CD14-positive monocyte (primary cell): Measurements from ENCODE around the gene EFCAB12. TPM values are rescaled to one million over a fixed set of nuclear protein-coding genes. Genes with fewer than 3 reads are reported as not detected.
A peak's percentile ranks its signal among the peaks of the same experiment; 100 is the strongest.
"Not testable (repeated sequence)": the region's sequence is repeated elsewhere in the genome, so short reads cannot be mapped to it uniquely, and the experiment has no call there.

ENCODE experiments used
- DNase-seq, 3 donors: peaks; one replicate each; pipeline ENCODE4 v3.0.0-alpha.2; 2011 to 2022
- H2AFZ ChIP-seq: 2 replicates; pipeline ENCODE4 v1.6.0; 2012; ENCODE audit warnings: mild to moderate bottlenecking, low read depth, low read length, inconsistent platforms; ENCODE audit not compliant: insufficient read depth, poor library complexity, severe bottlenecking
- H3K27ac ChIP-seq, 2 donors: 1 replicate in 1 of 2; 2 replicates in 1 of 2; pipeline ENCODE4 v1.5.1; 2012 to 2013; ENCODE audit warnings: low read length in 2 of 2, control low read depth in 1 of 2, inconsistent platforms in 1 of 2, low read depth in 1 of 2, mild to moderate bottlenecking in 1 of 2
- H3K27me3 ChIP-seq, 2 donors: one replicate each; pipeline versions ENCODE4 v1.6.0 to v1.6.1; 2011 to 2013; ENCODE audit warnings: low read length in 2 of 2; ENCODE audit not compliant: control insufficient read depth in 2 of 2, insufficient read depth in 2 of 2
- H3K36me3 ChIP-seq, 2 donors: replicated peaks in 1 of 2; 1 replicate in 1 of 2; 2 replicates in 1 of 2; pipeline versions ENCODE4 v1.5.1 to v1.6.1; 2012 to 2013; ENCODE audit warnings: low read length in 2 of 2, control low read depth in 1 of 2, inconsistent platforms in 1 of 2, mild to moderate bottlenecking in 1 of 2; ENCODE audit not compliant: insufficient read depth in 2 of 2, control insufficient read depth in 1 of 2
- H3K4me1 ChIP-seq, 2 donors: 1 replicate in 1 of 2; 2 replicates in 1 of 2; pipeline versions ENCODE4 v1.5.1 to v1.6.1; 2012 to 2013; ENCODE audit warnings: low read length in 2 of 2, control low read depth in 1 of 2, inconsistent platforms in 1 of 2, mild to moderate bottlenecking in 1 of 2, moderate library complexity in 1 of 2; ENCODE audit not compliant: insufficient read depth in 2 of 2, control insufficient read depth in 1 of 2
- H3K4me2 ChIP-seq: replicated peaks from 2 replicates; pipeline ENCODE3; 2012; ENCODE audit warnings: low read length, moderate library complexity, mild to moderate bottlenecking; ENCODE audit not compliant: poor library complexity, severe bottlenecking; ENCODE audit errors: extremely low read depth
- H3K4me3 ChIP-seq, 3 experiments: fragments of 200-600 bp in 1 of 3; sonication (generic) in 1 of 3; replicated peaks in 1 of 3; 1 replicate in 2 of 3; 2 replicates in 1 of 3; pipeline ENCODE4 v1.5.1; 2011 to 2013; ENCODE audit warnings: low read length in 3 of 3, mild to moderate bottlenecking in 3 of 3, control low read depth in 2 of 3, low read depth in 2 of 3, inconsistent platforms in 1 of 3, moderate library complexity in 1 of 3
- H3K79me2 ChIP-seq: 2 replicates; pipeline ENCODE4 v1.6.0; 2012; ENCODE audit warnings: mild to moderate bottlenecking, control low read depth, inconsistent platforms, low read length, moderate library complexity; ENCODE audit not compliant: insufficient read depth
- H3K9ac ChIP-seq: 2 replicates; pipeline ENCODE4 v1.6.0; 2017; ENCODE audit warnings: low read length, mild to moderate bottlenecking; ENCODE audit not compliant: insufficient read depth, poor library complexity, severe bottlenecking
- H3K9me3 ChIP-seq, 2 donors: replicated peaks in 1 of 2; 1 replicate in 1 of 2; 2 replicates in 1 of 2; pipeline versions ENCODE4 v1.5.1 to v1.6.1; 2012 to 2013; ENCODE audit warnings: low read length in 2 of 2, control low read depth in 1 of 2; ENCODE audit not compliant: control insufficient read depth in 1 of 2, insufficient read depth in 1 of 2
- H4K20me1 ChIP-seq: 2 replicates; pipeline ENCODE4 v1.6.0; 2012; ENCODE audit warnings: mild to moderate bottlenecking, low read length, control low read depth, moderate library complexity; ENCODE audit not compliant: insufficient read depth
- H3K27ac Mint-ChIP-seq, 7 donors: one replicate each; pipeline ENCODE4 v1.8.0; 2020; ENCODE audit warnings: mild to moderate bottlenecking in 7 of 7, mixed read lengths in 7 of 7, moderate library complexity in 6 of 7, inconsistent platforms in 2 of 7
- H3K27me3 Mint-ChIP-seq, 3 donors: one replicate each; pipeline ENCODE4 v1.8.0; 2021 to 2022; ENCODE audit warnings: low read depth in 3 of 3, mild to moderate bottlenecking in 3 of 3, mixed read lengths in 3 of 3, moderate library complexity in 3 of 3, inconsistent platforms in 1 of 3
- H3K36me3 Mint-ChIP-seq, 2 donors: one replicate each; pipeline ENCODE4 v1.8.0; 2020; ENCODE audit warnings: mixed read lengths in 2 of 2, inconsistent platforms in 1 of 2, mild to moderate bottlenecking in 1 of 2
- H3K4me1 Mint-ChIP-seq: one replicate; pipeline ENCODE4 v1.8.0; 2020; ENCODE audit warnings: mild to moderate bottlenecking, mixed read lengths
- H3K4me3 Mint-ChIP-seq, 2 donors: one replicate each; pipeline ENCODE4 v1.8.0; 2020; ENCODE audit warnings: mild to moderate bottlenecking in 2 of 2, mixed read lengths in 2 of 2, moderate library complexity in 1 of 2
- H3K9me3 Mint-ChIP-seq, 7 donors: one replicate each; pipeline ENCODE4 v1.8.0; 2020 to 2022; ENCODE audit warnings: mixed read lengths in 7 of 7, mild to moderate bottlenecking in 6 of 7, moderate library complexity in 6 of 7, inconsistent platforms in 2 of 7
- WGBS: methylation state at CpG from one replicate; pipeline ENCODE4 v1.1.5; 2013; ENCODE audit warnings: missing lambda C conversion rate; ENCODE audit not compliant: insufficient coverage; 5-methylcytosine and 5-hydroxymethylcytosine counted together
- intact Hi-C, 2 donors: fragments of 100-400 bp; cut with micrococcal nuclease; formaldehyde crosslinking; loops; one replicate each; pipeline versions ENCODE4 v1.15.0 to v1.15.1; 2023
- polyA plus RNA-seq, 3 donors: library from polyadenylated mRNA; depleted of rRNA in 1 of 3; unstranded in 2 of 3; stranded (reverse) in 1 of 3; fragments of 300-500 nt in 2 of 3; fragments of >200 nt in 1 of 3; fragmentation: Illumina TruSeq in 2 of 3; gene quantifications; 1 replicate in 2 of 3; 2 replicates in 1 of 3; pipeline ENCODE4 v1.2.3, GENCODE V29; 2012 to 2021
- TF ChIP-seq, protein P1 (sequence below): fragments of 200-600 bp; IDR thresholded peaks from one replicate; pipeline ENCODE4 v1.8.0; 2022; ENCODE audit warnings: antibody characterized with exemption, mild to moderate bottlenecking

Gene EFCAB12
- polyA plus RNA-seq, 3 donors, result 0.35 TPM; not detected in 2

- Histone ChIP-seq H3K27me3 (no peaks in the 10 kb centered on the region), H3K9ac (peak overlapping the region; percentile 81)
- intact Hi-C loops, result no loop called here
Observed at GRCh38 chr3:129398803-129399144, 29.7 kb downstream of the EFCAB12 start.

DNA sequence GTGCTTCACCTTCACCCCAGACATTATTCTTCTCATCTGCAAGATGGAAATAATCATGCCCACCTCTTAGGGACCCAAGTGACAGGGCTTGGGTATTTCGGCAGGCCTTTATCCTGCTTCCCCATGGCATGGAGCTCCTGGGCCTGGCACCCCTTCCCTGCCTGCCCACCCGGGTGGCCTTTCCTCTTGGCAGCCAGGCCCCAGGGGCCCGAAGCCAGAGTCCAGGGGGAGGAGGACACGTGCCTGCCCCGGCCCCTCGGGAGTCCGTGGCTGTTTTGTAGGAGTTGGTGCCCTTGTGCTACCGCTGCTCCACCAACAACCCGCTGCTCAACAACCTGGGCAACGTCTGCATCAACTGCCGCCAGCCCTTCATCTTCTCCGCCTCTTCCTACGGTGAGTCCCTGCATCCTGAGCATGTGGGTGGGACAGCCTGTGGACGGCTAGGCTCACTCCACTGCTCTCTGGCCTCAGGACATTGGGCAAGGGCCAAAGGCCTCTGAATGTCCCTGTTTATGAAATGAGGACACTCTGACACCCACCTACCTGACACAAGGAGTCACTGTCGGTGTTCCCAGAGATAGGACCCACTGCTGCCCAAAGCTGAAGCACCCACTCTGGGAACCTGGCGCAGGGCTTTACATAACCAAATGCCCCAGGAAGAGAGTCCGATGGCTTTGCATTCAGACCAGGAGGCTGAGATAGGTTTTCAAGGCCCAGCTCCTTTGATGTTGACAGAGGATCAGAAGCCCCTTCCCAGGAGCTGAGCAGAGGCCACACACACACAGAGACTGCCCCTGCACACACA lies 34.5 kb downstream of the EFCAB12 start:
- DNase-seq, H3K9me3 Mint-ChIP-seq, intact Hi-C loops, H3K4me2 ChIP-seq, H3K27ac ChIP-seq, H3K27me3 ChIP-seq, H3K9me3 ChIP-seq, H3K9ac ChIP-seq, H2AFZ ChIP-seq, H3K4me3 ChIP-seq, H3K27me3 Mint-ChIP-seq, H3K4me3 Mint-ChIP-seq: not testable (repeated sequence)
- WGBS, result 100% methylated on average over 1 of the region's 17 CpGs
- Mint-ChIP-seq H3K4me1 (peaks cover 21% of the 10 kb centered on the region), H3K36me3 (peaks cover 62 to 74% of the 10 kb centered on the region in 2 donors), H3K27ac (peak overlapping the region in 2 of 7 donors; percentile 53 to 84)
- H3K79me2 ChIP-seq, result peaks cover 44% of the 10 kb centered on the region
- H3K36me3 ChIP-seq, result peaks cover 58 to 87% of the 10 kb centered on the region in 2 donors
- H4K20me1 ChIP-seq, result peaks cover 48% of the 10 kb centered on the region
- peaks cover 13 to 16% of the 10 kb centered on the region in 2 donors for H3K4me1 ChIP-seq

More at GRCh38 chr3:129398803-129399144, 29.7 kb downstream of the EFCAB12 start:
- peaks cover 24% of the 10 kb centered on the region for H3K4me1 Mint-ChIP-seq
- peaks cover 0 to 2% (median 0%) of the 10 kb centered on the region in 3 donors for H3K27me3 Mint-ChIP-seq
- H3K4me3 Mint-ChIP-seq, result peak overlapping the region; percentile 98 to 99
- no peaks in the 10 kb centered on the region for H3K9me3 Mint-ChIP-seq
- peaks cover 25 to 33% of the 10 kb centered on the region in 2 donors for H3K36me3 Mint-ChIP-seq
- peak overlapping the region; percentile 89 for H3K4me2 ChIP-seq
- H3K36me3 ChIP-seq, result peaks cover 18 to 39% of the 10 kb centered on the region in 2 donors
- H3K27ac Mint-ChIP-seq, result peak overlapping the region; percentile 93 to 99 (median 98)
- H2AFZ ChIP-seq, result peak overlapping the region; percentile 92
- TF ChIP-seq, protein P1, sequence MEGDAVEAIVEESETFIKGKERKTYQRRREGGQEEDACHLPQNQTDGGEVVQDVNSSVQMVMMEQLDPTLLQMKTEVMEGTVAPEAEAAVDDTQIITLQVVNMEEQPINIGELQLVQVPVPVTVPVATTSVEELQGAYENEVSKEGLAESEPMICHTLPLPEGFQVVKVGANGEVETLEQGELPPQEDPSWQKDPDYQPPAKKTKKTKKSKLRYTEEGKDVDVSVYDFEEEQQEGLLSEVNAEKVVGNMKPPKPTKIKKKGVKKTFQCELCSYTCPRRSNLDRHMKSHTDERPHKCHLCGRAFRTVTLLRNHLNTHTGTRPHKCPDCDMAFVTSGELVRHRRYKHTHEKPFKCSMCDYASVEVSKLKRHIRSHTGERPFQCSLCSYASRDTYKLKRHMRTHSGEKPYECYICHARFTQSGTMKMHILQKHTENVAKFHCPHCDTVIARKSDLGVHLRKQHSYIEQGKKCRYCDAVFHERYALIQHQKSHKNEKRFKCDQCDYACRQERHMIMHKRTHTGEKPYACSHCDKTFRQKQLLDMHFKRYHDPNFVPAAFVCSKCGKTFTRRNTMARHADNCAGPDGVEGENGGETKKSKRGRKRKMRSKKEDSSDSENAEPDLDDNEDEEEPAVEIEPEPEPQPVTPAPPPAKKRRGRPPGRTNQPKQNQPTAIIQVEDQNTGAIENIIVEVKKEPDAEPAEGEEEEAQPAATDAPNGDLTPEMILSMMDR, result no peak
- DNase-seq, result peak in 2 of 3 donors; percentile 6 to 12
- H3K9me3 ChIP-seq, result no peaks in the 10 kb centered on the region
- peak overlapping the region; percentile 29 to 93 for H3K27ac ChIP-seq
- H4K20me1 ChIP-seq, result peaks cover 48% of the 10 kb centered on the region
- H3K4me1 ChIP-seq, result peaks cover 17 to 21% of the 10 kb centered on the region in 2 donors
- 3% methylated on average over 18 of the region's 18 CpGs for WGBS
- peaks cover 48% of the 10 kb centered on the region for H3K79me2 ChIP-seq
- H3K4me3 ChIP-seq, result peak overlapping the region; percentile 68 to 93 (median 90)
